ENCODE data around the gene SDF4.

- TF ChIP-seq POLR2AphosphoS5 (IDR thresholded peaks at IDR 0.05) (no peak), POLR2A (IDR thresholded peaks at IDR 0.05) (no peak)
- TF ChIP-seq, protein P1, sequence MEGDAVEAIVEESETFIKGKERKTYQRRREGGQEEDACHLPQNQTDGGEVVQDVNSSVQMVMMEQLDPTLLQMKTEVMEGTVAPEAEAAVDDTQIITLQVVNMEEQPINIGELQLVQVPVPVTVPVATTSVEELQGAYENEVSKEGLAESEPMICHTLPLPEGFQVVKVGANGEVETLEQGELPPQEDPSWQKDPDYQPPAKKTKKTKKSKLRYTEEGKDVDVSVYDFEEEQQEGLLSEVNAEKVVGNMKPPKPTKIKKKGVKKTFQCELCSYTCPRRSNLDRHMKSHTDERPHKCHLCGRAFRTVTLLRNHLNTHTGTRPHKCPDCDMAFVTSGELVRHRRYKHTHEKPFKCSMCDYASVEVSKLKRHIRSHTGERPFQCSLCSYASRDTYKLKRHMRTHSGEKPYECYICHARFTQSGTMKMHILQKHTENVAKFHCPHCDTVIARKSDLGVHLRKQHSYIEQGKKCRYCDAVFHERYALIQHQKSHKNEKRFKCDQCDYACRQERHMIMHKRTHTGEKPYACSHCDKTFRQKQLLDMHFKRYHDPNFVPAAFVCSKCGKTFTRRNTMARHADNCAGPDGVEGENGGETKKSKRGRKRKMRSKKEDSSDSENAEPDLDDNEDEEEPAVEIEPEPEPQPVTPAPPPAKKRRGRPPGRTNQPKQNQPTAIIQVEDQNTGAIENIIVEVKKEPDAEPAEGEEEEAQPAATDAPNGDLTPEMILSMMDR (IDR thresholded peaks at IDR 0.05), result no peak
Measured at GRCh38 chr1:1240822-1241587, 9.2 kb upstream of the SDF4 start.
